Endothelial cell of hepatic sinusoid (primary cell): ENCODE data around the gene CAMSAP1.

Source experiments
- in situ Hi-C: cut with HindIII; loops from 2 replicates; pipeline ENCODE4 v1.10.0; 2017; ENCODE audit warnings: low sequenced_read_pairs

Gene CAMSAP1

DNA sequence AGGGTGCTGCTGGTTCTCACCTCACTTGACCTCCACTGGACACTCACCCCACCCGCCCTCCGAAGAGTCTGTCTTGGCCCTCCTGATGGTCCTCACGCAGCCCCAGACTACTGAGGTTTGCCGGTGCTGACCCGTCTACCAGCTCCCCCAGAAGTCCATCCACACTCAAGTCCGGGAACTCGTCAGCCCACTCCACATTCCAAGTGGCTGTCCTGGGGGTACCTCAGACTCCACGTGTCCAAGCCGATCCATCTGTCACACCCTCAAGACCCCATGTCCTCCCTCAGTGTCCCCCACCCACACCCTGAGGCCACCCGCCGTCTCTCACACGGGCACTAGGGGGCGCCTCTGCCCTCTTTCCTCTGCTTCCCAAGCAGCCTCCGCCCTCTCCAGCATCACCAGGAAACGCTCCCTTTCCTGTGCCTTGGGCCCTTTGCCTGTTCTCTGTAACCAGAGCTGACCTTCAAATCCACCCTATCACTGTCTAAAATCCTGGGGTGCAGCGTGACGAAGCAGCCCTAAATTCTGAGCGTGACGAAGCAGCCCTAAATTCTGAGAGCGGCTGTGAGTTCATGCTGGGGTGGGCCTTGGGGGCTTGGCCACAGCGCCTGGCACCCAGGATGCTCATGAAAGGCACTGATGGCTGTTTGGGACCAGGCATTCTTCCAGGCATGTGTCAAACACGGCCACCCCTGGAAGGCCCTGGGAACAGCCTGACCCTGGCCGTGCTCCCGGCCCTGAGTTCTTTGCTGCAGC is 109.7 kb downstream of the CAMSAP1 start:
- in situ Hi-C loops = no loop called here

- in situ Hi-C loops = no loop called here
Observed at GRCh38 chr9:135796784-135797485, 110.4 kb downstream of the CAMSAP1 start.

- in situ Hi-C loops = no loop called here
Observed at GRCh38 chr9:135795391-135795790, 112.0 kb downstream of the CAMSAP1 start.

DNA sequence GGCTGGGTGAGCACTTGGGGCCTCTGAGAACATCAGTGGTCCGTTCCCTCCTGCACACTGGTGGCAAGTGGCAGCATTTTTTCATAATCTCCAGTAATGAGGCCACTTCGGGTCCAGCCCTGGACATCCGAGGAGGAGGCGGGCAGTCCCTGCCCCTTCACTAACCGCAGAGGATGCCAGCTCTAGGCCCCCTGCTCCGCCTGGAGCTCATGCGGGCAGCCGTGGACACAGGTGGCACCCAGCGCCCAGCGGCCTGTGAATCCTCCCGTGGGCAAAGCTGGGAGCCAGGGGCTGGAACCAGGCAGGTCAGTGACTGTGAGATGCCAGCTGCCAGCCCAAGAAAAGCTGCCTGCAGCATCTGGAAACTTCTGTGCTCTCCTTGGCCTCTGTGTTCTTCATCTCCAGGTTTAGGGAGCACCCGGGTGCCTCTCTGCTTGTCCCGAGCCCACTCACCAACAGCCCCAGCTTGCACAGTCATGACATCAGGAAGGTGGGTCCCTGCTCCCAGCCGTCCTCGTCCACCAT is 112.9 kb downstream of the CAMSAP1 start:
- in situ Hi-C loops = no loop called here

DNA sequence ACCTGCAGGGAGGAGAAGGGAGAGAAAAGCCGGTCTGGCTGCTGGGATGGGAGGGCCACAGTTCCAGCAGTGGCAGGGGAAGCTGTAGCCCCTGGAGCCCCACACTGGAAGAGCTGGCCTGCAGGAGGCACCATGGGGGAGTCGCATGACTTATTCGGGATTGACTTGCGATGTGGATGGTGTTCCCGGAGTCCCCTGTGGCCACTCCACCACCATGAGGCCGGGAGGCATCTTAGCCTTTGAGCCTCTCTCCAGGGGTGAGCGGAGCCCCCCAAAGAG is 113.3 kb downstream of the CAMSAP1 start:
- in situ Hi-C loops = no loop called here

GRCh38 chr9:135793221-135794056 is 113.9 kb downstream of the CAMSAP1 start:
- in situ Hi-C loops = no loop called here

DNA sequence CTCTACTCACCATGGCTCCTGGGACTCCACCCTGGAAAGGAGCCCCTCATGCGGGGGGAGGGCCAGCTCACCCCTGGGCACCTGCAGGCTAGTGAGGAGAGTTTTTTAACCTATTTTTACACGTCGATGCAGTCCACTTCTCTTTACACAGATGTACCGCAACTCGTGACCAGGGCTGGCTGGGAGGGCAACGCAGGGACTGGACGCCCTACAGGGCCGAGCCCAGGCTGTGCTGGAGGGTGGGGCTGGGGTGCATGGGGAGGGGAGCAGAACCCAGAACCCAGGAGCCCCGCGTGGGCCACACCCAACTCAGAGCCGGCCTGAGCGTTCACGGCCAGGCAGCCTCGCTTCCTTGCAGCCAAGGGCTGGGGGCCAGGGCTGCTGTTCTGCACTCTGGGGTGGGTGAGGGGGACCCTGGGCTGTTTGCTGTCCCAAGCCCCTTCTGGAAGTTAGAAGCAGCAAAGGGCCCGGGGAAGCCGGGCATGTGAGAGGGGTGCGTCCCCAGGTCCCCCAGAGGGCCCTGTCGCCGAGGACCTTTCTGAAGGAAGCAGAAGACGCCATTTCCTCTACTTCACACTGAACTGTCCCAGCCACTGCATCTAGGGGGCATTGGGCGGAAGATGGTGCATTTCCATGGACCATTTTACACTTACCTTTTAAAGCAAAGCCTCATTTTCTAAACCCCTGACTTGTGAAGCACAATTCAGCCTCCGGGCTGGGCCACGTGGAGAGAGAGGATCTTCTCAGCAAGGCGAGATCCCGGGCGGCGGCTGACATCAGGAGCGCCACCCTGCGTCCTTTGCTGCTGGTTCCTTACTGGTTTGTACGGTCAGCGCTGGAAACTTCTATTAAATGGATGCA is 114.8 kb downstream of the CAMSAP1 start:
- in situ Hi-C loops = no loop called here

- in situ Hi-C loops = no loop called here
Observed at GRCh38 chr9:135791431-135792267, 115.7 kb downstream of the CAMSAP1 start.

DNA sequence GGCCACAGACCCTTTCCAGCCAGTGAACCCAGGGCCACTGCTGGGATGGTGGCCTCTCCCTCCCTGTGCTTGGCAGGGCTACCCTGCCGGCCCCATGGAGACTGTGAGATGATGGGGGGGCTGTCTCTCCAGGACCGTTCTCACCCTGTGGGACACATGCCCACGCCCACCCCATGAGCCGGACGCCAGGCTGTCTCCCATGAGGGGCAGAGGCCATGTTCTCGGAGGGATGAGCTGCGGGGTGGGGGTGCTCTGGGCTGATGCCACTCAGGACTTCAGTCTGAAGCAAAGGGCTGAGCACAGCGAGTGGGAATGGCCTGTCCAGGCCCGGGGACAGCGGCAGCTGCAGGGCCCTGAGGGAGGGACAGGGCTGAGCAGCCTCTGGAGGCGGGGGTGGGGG is 116.5 kb downstream of the CAMSAP1 start:
- in situ Hi-C loops = no loop called here

GRCh38 chr9:135790356-135790755 is 117.0 kb downstream of the CAMSAP1 start:
- in situ Hi-C loops = no loop called here

GRCh38 chr9:135789838-135790291 is 117.5 kb downstream of the CAMSAP1 start:
- in situ Hi-C loops = loop anchor here (5.0 kb wide), 1 partner anchor 73 kb away; no protein-coding TSS in a partner anchor

GRCh38 chr9:135788576-135789300 is 118.6 kb downstream of the CAMSAP1 start:
- in situ Hi-C loops = loop anchor here (5.0 kb wide), 1 partner anchor 71 kb away; no protein-coding TSS in a partner anchor

DNA sequence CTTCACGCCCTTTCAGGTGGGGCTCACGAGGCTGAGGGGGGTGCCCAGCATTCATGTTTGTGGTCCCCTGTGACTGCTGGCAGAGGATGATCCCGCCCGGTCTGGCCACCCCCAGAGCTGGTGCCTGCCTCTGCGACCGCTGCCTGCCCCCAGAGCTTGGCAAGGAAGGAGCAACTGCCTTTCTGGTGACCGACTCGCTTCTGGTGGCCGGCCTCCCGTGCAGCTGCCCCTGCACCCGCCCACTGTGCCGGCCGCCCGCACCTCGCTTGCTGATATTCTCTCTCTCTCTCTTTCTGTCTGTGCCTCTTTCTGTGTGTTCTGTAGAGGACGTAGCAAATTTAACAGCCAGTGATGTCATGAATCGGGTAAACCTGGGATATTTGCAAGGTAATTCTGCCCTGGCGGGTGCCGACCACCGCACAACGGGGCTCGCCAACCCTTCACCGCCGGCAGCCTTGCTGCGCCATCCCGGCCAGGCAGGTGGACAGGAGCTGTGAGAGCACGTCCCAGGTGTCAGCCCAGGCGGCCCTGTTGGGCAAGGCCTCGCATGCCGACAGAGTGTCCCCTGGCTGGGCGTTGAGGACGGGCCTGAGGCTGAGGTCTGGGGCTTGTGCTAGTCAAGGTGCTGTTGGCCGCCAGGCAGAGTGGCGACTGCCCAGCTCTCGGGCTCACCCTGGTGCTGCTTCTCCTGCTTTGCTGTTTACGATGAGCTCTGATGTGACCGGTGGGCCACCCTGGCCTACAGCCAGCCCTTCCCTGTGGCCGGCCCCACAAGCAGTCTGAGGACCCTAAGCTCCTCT is 119.4 kb downstream of the CAMSAP1 start:
- in situ Hi-C loops = loop anchor here (5.0 kb wide), 1 partner anchor 71 kb away; no protein-coding TSS in a partner anchor

DNA sequence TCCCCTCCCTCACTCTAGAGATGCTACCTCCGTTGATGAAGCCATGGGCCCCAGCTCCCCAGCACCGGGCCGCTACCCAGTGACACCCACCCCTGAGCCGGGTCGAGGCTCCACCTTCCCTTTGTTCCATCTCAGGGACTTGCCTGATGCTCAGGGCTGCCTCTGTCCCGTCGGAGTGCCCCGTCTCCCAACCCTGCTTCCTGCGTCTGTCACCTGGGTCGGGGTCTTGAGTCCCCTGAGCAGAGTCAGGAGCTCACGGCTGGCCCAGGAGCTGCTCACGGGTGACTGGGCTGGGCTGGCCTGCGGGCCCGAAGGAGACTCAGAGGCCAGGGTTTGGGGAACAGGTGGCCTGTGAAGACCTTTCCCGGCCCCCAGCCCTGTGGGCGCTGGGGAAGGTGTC is 120.0 kb downstream of the CAMSAP1 start:
- in situ Hi-C loops = loop anchor here (5.0 kb wide), 1 partner anchor 70 kb away; no protein-coding TSS in a partner anchor

GRCh38 chr9:135786146-135786690 is 121.1 kb downstream of the CAMSAP1 start:
- in situ Hi-C loops = loop anchor here (5.0 kb wide), 1 partner anchor 69 kb away; no protein-coding TSS in a partner anchor

DNA sequence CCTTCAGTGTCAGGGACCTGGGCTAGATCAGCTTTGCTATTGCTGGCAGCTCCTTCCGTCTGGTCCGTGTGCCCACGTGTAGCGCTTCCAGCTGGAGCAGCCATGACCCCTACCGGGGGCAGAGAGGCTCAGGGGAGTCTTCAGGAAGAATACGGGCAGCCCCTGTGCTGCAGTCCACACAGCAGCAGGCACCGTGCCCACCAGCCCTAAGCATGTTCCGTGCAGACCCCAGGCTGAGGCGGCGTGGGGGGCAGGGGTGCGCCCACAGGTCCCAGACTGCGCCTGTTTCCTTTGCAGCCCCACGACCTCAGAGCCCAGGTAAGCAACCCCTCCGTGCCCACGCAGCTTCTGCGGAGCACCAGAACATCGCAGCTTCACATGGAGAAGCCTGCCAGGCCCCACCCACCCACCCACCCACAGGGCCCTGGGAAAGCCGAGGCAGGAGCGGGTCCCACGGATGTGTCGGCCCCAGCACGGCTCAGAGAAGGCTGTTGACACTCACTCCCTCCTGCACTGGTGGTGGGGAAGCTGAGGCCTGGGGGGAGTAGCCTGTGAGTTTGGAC is 122.3 kb downstream of the CAMSAP1 start:
- in situ Hi-C loops = loop anchor here (5.0 kb wide), 1 partner anchor 68 kb away; no protein-coding TSS in a partner anchor
